HEK293T (cell line): ENCODE measurements around the gene RNASEL.

Source experiments
- FOXK2 ChIP-seq: fragments of 450-650 bp; IDR thresholded peaks from 2 replicates; pipeline ENCODE4 v1.6.1; 2016; ENCODE audit warnings: mild to moderate bottlenecking
- NFRKB ChIP-seq: fragments of 450-650 bp; IDR thresholded peaks from 2 replicates; pipeline ENCODE4 v1.6.1; 2016; ENCODE audit warnings: mild to moderate bottlenecking, moderate library complexity

GRCh38 chr1:182575540-182576149 lies 13.4 kb downstream of the RNASEL start:
- TF ChIP-seq FOXK2 (no peak), NFRKB (no peak)
